ENCODE measurements around the gene AK8. TPM values are rescaled to one million over a fixed set of nuclear protein-coding genes. Genes with fewer than 3 reads are reported as not detected.
A peak's percentile ranks its signal among the peaks of the same experiment; 100 is the strongest.

The AK8 gene
- total RNA-seq, 1 donor from 2014 or later: 2.1 TPM

DNA sequence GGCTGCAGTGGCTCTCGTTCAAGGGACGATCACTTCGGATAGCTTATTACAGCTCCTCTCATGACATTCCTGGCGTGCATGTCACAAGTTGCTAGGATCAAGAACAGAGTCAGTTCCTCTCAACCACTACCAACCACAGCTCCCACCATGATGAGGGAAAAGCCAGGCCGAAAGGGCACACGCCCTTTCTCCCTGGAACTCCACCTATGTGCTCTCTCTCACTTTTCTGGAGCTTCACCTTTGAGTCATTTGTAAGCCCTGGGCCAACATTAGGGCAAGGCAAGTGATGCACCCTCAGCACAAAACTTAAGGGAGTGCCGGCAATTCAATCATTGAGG is 2.2 kb upstream of the AK8 start:
- H3K27ac Mint-ChIP-seq: no peak overlapping the region
- no peaks in the 10 kb centered on the region for H3K36me3 Mint-ChIP-seq
- H3K4me3 Mint-ChIP-seq: peak overlapping the region; percentile 74
- no peaks in the 10 kb centered on the region for H3K9me3 Mint-ChIP-seq
- TF ChIP-seq CTCF (IDR thresholded peaks at IDR 0.05; ENCODE audit: unreplicated experiment): no peak
- peaks cover 3% of the 10 kb centered on the region for H3K27me3 Mint-ChIP-seq (ENCODE audit: low read depth)
- DNase-seq (ENCODE audit: low spot score in 2 of 2, unreplicated experiment in 2 of 2): no peak
- peaks cover 2% of the 10 kb centered on the region for H3K4me1 Mint-ChIP-seq

- peak overlapping the region; percentile 74 for H3K4me3 Mint-ChIP-seq
- no peak for DNase-seq (ENCODE audit: low spot score in 2 of 2, unreplicated experiment in 2 of 2)
- H3K36me3 Mint-ChIP-seq: no peaks in the 10 kb centered on the region
- H3K9me3 Mint-ChIP-seq: no peaks in the 10 kb centered on the region
- TF ChIP-seq CTCF (IDR thresholded peaks at IDR 0.05; ENCODE audit: unreplicated experiment): no peak
- peaks cover 5% of the 10 kb centered on the region for H3K27me3 Mint-ChIP-seq (ENCODE audit: low read depth)
- H3K27ac Mint-ChIP-seq: peak overlapping the region; percentile 67
- H3K4me1 Mint-ChIP-seq: peaks cover 2% of the 10 kb centered on the region
These were observed 1.6 kb upstream of the AK8 start for GRCh38 chr9:132879457-132880323.

- TF ChIP-seq CTCF (IDR thresholded peaks at IDR 0.05; ENCODE audit: unreplicated experiment): no peak
- Mint-ChIP-seq H3K4me3 (peak within 1 kb of the TSS; percentile 74), H3K27ac (peak within 1 kb of the TSS; percentile 72), H3K27me3 (ENCODE audit: low read depth) (peaks cover 5% of the 10 kb centered on the region), H3K9me3 (no peaks in the 10 kb centered on the region), H3K36me3 (no peaks in the 10 kb centered on the region), H3K4me1 (peaks cover 2% of the 10 kb centered on the region)
- peak; percentile 43 to 59 for DNase-seq (ENCODE audit: low spot score in 2 of 2, unreplicated experiment in 2 of 2)
These were observed 792 bp upstream of the AK8 start, which contains the start of gene SPACA9 for GRCh38 chr9:132878695-132879456. Gene SPACA9, plus strand, starts transcription at chr9:132878898. Its CDS starts 5,050 bp downstream, at chr9:132883948.

GRCh38 chr9:132877458-132877823 is 643 bp downstream of the AK8 start:
- H3K27me3 Mint-ChIP-seq (ENCODE audit: low read depth): peaks cover 5% of the 10 kb centered on the region
- H3K4me1 Mint-ChIP-seq: peaks cover 2% of the 10 kb centered on the region
- TF ChIP-seq CTCF (IDR thresholded peaks at IDR 0.05; ENCODE audit: unreplicated experiment): no peak
- no peaks in the 10 kb centered on the region for H3K9me3 Mint-ChIP-seq
- H3K36me3 Mint-ChIP-seq: no peaks in the 10 kb centered on the region
- DNase-seq (ENCODE audit: low spot score in 2 of 2, unreplicated experiment in 2 of 2): no peak
- no peak overlapping the region for H3K27ac Mint-ChIP-seq
- peak overlapping the region; percentile 67 for H3K4me3 Mint-ChIP-seq

- H3K4me3 Mint-ChIP-seq: peak overlapping the region; percentile 67
- no peaks in the 10 kb centered on the region for H3K9me3 Mint-ChIP-seq
- H3K36me3 Mint-ChIP-seq: no peaks in the 10 kb centered on the region
- DNase-seq (ENCODE audit: low spot score in 2 of 2, unreplicated experiment in 2 of 2): no peak
- peaks cover 2% of the 10 kb centered on the region for H3K4me1 Mint-ChIP-seq
- no peak overlapping the region for H3K27ac Mint-ChIP-seq
- TF ChIP-seq CTCF (IDR thresholded peaks at IDR 0.05; ENCODE audit: unreplicated experiment): no peak
- H3K27me3 Mint-ChIP-seq (ENCODE audit: low read depth): peaks cover 5% of the 10 kb centered on the region
These were observed 1.2 kb downstream of the AK8 start for GRCh38 chr9:132876849-132877248.
